Body of pancreas (tissue), 4 donors: ENCODE data around the gene DCLRE1B.

ENCODE experiments used
- POLR2A ChIP-seq, 3 donors: fragments of 450-650 bp; IDR thresholded peaks; one replicate each; pipeline ENCODE4 v1.6.1; 2016; ENCODE audit warnings: antibody characterized with exemption in 3 of 3, mild to moderate bottlenecking in 2 of 3
- TF ChIP-seq, protein P1 (sequence below), 7 experiments: fragments of 450-650 bp in 4 of 7; fragments of 200-600 bp in 3 of 7; sonication (generic) in 3 of 7; IDR thresholded peaks; one replicate each; pipeline ENCODE4 v1.5.1; 2016 to 2019; ENCODE audit warnings: antibody characterized with exemption in 7 of 7

DNA sequence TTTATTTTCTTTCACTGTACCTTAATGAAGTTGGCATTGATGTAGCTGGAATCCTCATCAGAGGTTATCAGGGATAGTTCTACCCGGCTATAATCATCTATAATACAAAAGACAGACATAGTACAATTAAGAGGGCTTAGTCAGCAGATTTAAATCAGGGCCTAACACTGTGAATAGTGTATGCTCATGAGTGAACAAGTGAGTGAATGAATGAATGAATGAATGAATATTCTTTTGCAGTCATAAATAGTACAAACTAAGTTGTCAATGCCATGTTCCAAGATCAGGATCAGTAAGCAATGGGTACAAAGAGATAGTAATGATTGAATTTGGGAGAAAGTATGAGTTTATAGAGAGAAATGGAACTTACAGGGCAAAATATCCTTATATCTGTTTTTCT lies 46.1 kb upstream of the DCLRE1B start:
- TF ChIP-seq, protein P1, sequence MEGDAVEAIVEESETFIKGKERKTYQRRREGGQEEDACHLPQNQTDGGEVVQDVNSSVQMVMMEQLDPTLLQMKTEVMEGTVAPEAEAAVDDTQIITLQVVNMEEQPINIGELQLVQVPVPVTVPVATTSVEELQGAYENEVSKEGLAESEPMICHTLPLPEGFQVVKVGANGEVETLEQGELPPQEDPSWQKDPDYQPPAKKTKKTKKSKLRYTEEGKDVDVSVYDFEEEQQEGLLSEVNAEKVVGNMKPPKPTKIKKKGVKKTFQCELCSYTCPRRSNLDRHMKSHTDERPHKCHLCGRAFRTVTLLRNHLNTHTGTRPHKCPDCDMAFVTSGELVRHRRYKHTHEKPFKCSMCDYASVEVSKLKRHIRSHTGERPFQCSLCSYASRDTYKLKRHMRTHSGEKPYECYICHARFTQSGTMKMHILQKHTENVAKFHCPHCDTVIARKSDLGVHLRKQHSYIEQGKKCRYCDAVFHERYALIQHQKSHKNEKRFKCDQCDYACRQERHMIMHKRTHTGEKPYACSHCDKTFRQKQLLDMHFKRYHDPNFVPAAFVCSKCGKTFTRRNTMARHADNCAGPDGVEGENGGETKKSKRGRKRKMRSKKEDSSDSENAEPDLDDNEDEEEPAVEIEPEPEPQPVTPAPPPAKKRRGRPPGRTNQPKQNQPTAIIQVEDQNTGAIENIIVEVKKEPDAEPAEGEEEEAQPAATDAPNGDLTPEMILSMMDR (IDR thresholded peaks at IDR 0.05): no peak
- no peak for TF ChIP-seq POLR2A (IDR thresholded peaks at IDR 0.05)
